Fibroblast of skin of back (primary cell): ENCODE data around the gene POLD3. TPM values are rescaled to one million over a fixed set of nuclear protein-coding genes. Genes with fewer than 3 reads are reported as not detected.

ENCODE experiments used
- DNase-seq: peaks from one replicate; pipeline ENCODE4 v3.0.0-alpha.2; 2013
- polyA plus RNA-seq, 2 experiments: library from polyadenylated mRNA; unstranded; fragments of 120-200 nt; gene quantifications; one replicate each; pipeline ENCODE4 v1.2.1, GENCODE V29; 2013; ENCODE audit not compliant: insufficient read length in 2 of 2

Gene POLD3, protein sequence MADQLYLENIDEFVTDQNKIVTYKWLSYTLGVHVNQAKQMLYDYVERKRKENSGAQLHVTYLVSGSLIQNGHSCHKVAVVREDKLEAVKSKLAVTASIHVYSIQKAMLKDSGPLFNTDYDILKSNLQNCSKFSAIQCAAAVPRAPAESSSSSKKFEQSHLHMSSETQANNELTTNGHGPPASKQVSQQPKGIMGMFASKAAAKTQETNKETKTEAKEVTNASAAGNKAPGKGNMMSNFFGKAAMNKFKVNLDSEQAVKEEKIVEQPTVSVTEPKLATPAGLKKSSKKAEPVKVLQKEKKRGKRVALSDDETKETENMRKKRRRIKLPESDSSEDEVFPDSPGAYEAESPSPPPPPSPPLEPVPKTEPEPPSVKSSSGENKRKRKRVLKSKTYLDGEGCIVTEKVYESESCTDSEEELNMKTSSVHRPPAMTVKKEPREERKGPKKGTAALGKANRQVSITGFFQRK
- 13.7 TPM for polyA plus RNA-seq (2013, experiment 1 of 2; ENCODE audit: insufficient read length)
- 4.5 TPM for polyA plus RNA-seq (2013, experiment 2 of 2; ENCODE audit: insufficient read length)

DNA sequence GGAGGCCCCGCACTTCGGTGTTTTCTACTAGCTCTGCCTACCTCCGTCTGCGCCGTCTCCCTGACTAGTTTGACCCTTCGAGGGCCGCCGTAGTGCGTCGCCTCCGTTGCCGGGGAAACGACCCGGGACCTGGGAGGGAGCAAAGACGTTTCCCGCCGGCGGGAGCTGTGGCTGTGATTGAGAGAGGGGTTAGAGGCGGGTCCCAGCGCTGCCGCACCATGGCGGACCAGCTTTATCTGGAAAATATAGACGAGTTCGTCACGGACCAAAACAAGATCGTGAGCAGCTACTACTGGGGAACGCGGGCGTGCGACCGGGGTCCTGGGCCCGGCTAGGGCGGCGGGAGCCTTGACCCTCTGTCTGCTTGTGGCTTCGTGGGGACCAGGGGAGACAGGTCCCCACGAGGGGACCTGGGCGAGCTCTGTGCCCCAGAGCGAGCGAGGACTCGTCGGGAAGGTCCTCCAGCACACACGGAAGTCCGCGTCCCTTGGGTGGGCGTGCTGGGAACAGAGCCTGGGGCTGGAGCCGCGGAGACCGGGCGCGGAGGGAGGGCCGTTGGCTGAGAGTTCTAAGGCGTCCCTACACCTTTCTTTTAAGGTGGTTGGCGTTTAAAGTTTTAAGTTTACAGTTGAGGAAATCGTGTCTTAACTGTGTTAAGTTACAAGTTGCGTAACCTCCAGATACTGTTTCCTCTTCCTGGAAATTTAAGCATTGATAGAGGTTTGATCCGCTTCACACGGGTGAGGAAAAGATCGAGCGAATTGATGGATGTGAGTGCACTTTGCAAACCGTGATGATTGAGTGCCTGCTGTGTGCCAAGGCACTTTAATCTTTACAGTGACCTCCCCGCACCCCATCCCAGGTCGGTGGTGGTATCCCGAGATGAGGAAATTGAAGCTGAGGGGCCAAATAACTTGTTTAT lies at the start of gene POLD3:
Gene POLD3 (plus strand): TSS at position 142 of the 922 bp plus-strand sequence. CDS start 77 bp downstream, at position 219.
- DNase-seq = peak; percentile 90

GRCh38 chr11:74543991-74544390 lies 48.4 kb upstream of the POLD3 start:
- no peak for DNase-seq

GRCh38 chr11:74546752-74547151 lies 45.6 kb upstream of the POLD3 start:
- no peak for DNase-seq

DNA sequence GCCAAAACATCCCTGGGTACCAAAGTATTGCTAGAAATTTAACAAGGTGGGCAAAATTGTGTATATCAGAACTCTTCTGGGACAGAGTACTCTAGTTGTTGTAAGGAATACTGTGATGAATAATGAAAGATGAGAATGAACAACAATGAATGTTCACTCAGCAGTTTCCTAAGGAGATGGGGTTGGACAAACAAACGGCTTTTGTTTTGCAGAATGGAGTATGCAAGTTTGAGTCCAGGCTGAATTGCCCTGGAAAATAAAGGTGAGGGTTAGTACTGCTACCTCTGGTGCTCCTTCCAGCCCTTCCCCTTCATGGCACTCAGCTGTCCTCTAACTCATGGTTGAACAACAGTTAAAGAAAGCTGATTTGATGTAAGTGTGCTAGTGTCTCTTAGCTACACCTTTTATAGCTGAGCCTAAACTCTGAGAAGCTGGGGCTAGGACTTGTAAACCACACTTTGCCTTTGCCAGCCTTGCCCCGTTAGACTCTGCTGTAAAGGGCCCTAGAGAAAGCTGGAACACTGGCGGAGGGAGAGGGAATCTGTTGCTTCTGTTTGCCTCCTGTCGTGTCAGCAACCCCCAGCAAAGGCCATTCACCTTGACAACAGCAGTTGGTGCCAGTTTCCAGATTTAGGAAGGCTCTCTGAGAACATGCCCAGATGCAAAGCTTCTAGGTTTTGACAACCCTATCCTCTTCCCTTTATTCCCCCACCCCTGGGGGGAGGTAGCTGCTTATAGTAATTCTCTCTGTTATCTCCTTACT lies 41.2 kb upstream of the POLD3 start:
- DNase-seq = no peak

DNA sequence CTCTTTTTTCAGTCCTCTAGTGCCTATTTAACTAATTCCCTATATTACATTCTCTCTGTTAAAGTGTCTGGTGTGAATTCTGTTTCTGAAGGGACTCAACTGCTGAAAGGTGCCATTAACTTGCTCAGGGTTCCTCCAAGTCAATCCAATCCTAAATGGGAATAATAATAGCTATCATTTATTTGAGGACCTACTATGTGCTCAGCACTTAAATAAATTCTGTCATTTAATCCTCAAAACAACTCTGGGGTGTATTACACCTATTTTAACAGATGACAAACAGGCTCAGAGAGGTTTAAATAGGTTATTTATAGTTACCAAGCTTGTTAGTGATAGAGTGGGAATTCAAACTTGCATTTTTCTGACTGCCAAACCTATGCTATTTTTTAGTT lies 40.6 kb upstream of the POLD3 start:
- no peak for DNase-seq

GRCh38 chr11:74557526-74557925 lies 34.9 kb upstream of the POLD3 start:
- DNase-seq = no peak

- no peak for DNase-seq
Measured at GRCh38 chr11:74559110-74559933, 33.1 kb upstream of the POLD3 start.

GRCh38 chr11:74559934-74560309 lies 32.5 kb upstream of the POLD3 start:
- DNase-seq = peak; percentile 9

DNA sequence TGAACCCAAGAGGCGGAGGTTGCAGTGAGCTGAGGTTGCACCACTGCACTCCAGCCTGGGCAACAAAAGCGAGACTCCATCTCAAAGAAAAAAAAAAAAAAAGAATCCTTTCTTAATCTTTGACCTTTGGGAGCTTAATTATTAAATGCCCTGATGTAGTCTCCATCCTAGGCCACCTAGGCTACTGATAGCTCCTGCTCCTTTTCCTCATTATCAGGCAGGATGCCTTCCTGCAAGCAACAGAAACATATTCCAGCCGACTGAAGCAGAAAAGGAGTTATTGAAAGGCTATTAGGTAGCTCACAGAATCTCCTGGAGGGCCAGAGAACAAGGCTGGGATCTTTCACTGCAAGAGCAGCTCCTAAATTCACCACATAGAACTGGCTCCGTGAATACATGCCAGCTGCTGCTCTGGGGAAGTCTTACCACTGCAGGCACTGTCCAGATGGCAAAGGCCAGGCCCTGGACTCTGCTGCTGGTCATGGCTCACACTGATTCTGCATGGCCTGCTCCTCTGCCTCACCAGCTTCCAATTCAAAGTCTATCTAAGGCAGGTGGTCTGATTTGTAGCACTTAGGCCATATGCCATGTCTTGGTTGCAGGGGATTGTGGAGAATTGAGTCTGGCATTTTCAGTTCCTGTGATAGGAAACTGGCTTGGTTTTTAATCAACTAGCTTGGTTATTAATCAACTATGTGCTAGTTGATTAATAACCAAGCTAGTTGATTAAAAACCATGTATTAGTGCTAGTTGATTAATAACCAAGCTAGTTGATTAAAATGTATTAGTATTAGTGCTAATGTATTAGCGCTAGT lies 26.0 kb upstream of the POLD3 start:
- DNase-seq = no peak

- DNase-seq = no peak
Measured at GRCh38 chr11:74568028-74568427, 24.4 kb upstream of the POLD3 start.

DNA sequence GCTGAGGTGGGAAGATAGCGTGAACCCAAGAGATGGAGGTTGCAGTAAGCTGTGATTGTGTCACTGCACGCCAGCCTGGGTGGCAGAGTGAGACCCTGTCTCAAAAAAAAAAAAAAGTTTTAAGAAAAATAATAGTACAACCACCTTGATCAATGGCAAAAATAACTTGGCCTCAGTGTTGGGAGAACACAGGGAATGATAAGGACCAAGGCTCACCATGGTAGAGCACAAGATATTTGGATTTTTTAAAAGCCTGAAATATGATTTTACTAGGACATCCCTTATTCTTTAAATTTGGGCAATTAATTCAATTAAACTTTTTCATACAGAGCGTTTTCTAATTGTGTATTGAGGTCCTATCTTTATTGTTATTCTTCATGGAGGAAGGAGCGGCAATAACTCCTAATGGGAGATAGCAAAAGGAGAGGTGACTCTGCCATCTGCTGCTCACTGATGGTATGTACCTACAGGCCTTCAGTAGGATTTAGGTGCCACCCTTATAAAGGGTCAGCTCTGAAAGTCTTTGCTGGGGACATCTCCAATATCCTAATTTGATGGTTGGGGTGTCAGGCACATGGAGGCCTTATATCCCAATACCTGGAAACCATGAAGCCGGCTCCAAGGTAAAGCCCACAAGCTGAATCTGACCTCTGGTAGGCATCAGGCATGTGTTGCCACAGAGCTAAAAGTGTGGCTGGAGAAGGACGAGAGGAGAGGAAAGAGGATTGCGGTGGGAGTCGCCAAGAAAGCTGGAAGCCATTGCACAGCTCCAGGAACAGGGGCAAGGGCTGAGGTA lies 21.9 kb upstream of the POLD3 start:
- peak; percentile 35 for DNase-seq

DNA sequence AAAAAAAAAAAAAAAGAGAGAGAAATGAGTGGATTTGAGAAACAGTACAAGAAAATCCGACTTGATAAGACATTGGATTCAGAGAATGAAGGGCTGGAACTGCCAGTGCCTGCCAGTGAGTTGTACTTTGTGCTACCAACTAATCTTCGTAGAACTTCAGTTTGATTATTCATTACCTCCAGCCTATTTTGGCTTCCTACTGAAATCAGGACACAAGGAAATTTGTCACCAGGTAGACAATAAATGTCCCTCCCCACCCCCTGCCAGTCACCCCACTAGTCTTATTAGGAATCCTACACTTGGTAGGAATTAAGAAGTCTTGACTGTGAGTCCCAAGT lies 21.4 kb upstream of the POLD3 start:
- DNase-seq = no peak

GRCh38 chr11:74572349-74572748 lies 20.0 kb upstream of the POLD3 start:
- no peak for DNase-seq

- DNase-seq = no peak
Measured at GRCh38 chr11:74574563-74574962, 17.8 kb upstream of the POLD3 start.

GRCh38 chr11:74575999-74576398 lies 16.4 kb upstream of the POLD3 start:
- DNase-seq = no peak

DNA sequence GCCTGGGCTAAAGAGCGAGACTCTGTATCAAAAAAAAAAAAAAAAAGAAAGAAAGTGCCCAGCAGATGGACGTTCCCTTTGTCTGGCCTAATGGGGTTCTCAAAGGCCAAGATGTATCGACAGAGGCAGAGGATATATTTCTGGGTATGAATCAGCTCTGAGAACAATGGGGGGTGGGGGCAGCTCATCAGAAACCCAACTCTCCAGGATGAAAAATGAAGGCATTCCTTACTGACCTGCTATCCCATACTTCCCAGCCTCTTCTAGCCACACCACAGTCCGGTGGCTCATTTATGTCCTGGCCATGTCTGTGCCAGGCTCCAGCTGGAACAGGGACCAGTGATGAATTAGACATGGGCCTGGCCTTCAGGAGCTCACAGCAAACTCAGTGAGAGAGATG lies 15.2 kb upstream of the POLD3 start:
- no peak for DNase-seq

GRCh38 chr11:74577624-74578396 lies 14.6 kb upstream of the POLD3 start:
- peak; percentile 7 for DNase-seq

DNA sequence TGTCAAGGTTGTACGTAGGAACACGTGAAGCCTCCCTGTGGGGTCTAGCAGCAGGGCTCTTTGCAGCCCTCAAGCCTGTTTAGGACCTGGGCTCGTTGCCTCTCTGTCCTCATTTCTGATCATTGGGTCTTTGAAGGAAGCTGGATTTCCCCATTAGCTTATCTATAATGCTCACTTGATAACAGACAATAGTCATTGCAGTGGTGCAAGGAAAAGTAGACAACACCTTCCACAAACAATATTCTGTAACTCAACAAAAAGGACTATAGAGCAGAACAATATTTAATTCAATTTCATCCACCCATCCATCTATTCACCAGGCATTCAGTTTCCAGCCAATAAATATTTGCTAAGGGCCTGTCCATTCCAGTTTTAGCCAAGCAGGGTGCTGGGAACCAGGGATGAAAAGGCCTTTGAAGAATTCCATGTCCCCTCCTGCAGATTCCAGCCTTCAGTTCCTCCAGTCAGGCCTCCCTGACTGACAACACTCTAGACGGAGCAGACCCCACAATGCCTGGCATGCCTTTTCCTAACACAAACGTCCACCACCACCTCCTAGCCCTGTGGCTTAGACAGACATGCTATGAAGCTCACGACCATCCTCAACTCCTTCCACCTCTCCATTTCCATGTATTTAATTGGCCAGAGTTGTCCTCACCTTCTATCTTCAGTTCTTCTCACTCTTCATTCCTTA lies 12.7 kb upstream of the POLD3 start:
- no peak for DNase-seq
